Psoas muscle (tissue), 8 donors: ENCODE data around the gene CLEC10A. TPM values are rescaled to one million over a fixed set of nuclear protein-coding genes. Genes with fewer than 3 reads are reported as not detected.

ENCODE experiments used
- ATAC-seq, 4 donors: fragments of 200-7000 bp; cut with Tn5 transposase; one replicate each; pipeline ENCODE4 v1.9.1; 2020; ENCODE audit warnings: moderate library complexity in 3 of 4, mild to moderate bottlenecking in 2 of 4
- DNase-seq, 2 donors: peaks; one replicate each; pipeline ENCODE4 v3.0.0-alpha.2; 2020
- H3K27ac ChIP-seq: fragments of 200-600 bp; one replicate; pipeline ENCODE4 v1.8.0; 2022
- H3K27me3 ChIP-seq, 3 donors: fragments of 200-600 bp in 1 of 3; one replicate each; pipeline versions ENCODE4 v1.6.1 to v1.8.0; 2013 to 2022; ENCODE audit warnings: low read length in 2 of 3, mild to moderate bottlenecking in 2 of 3, moderate library complexity in 1 of 3; ENCODE audit not compliant: insufficient read depth in 3 of 3
- H3K36me3 ChIP-seq, 2 donors: fragments of 200-600 bp in 1 of 2; one replicate each; pipeline versions ENCODE4 v1.6.1 to v1.8.0; 2013 to 2022; ENCODE audit warnings: low read depth in 1 of 2, mild to moderate bottlenecking in 1 of 2, moderate library complexity in 1 of 2; ENCODE audit not compliant: insufficient read depth in 1 of 2
- H3K4me1 ChIP-seq: fragments of 200-600 bp; one replicate; pipeline ENCODE4 v1.8.0; 2022
- H3K4me3 ChIP-seq: fragments of 200-600 bp; one replicate; pipeline ENCODE4 v1.8.0; 2022; ENCODE audit warnings: mild to moderate bottlenecking
- H3K9me3 ChIP-seq: fragments of 200-600 bp; one replicate; pipeline ENCODE4 v1.8.0; 2022
- WGBS, 3 donors: extraction: QIAGEN DNeasy Blood & Tissue Kit; methylation state at CpG; one replicate each; pipeline versions ENCODE4 v1.1.6 to v1.1.7; 2013; 5-methylcytosine and 5-hydroxymethylcytosine counted together
- intact Hi-C, 2 donors: fragments of 100-400 bp; cut with DNase I; formaldehyde crosslinking; loops; one replicate each; pipeline versions ENCODE4 v1.11.0 to v1.14.2; 2022
- polyA plus RNA-seq, 3 donors: library from polyadenylated mRNA; stranded (reverse); fragments of 200-250 nt; gene quantifications; one replicate each; pipeline ENCODE4 v1.2.3, GENCODE V29; 2013
- total RNA-seq, 4 donors: library from RNA; stranded (reverse); fragmentation: NEBNext Ultra II Directional in 2 of 4; extraction: Animal tissue kit (Norgen Biotek cat#: 25700) in 2 of 4; gene quantifications; one replicate each; pipeline versions ENCODE4 v1.2.1 to v1.2.4, GENCODE V29; 2021 to 2023
- TF ChIP-seq, protein P1 (sequence below): fragments of 200-600 bp; IDR thresholded peaks from one replicate; pipeline ENCODE4 v1.8.0; 2022; ENCODE audit warnings: antibody characterized with exemption
- donor health status: healthy with polysubstance abuse.
- donor health status: DM: no; HTN: no; CAD: no; lungs with moderate emphysema.
- donor health status: Bipolar disorder and iron deficiency.
- donor health status: healthy.
- donor health status: DM: yes; HTN: yes; CAD: no.
- donor health status: DM: no; HTN: no; CAD: no.
- donor health status: DM: no; HTN: no; CAD: no.
- donor health status: DM: yes; HTN: yes; CAD: no.

The CLEC10A gene
- total and polyA plus RNA-seq, 7 donors = 0.69 to 4.9 (median 2.0) TPM

DNA sequence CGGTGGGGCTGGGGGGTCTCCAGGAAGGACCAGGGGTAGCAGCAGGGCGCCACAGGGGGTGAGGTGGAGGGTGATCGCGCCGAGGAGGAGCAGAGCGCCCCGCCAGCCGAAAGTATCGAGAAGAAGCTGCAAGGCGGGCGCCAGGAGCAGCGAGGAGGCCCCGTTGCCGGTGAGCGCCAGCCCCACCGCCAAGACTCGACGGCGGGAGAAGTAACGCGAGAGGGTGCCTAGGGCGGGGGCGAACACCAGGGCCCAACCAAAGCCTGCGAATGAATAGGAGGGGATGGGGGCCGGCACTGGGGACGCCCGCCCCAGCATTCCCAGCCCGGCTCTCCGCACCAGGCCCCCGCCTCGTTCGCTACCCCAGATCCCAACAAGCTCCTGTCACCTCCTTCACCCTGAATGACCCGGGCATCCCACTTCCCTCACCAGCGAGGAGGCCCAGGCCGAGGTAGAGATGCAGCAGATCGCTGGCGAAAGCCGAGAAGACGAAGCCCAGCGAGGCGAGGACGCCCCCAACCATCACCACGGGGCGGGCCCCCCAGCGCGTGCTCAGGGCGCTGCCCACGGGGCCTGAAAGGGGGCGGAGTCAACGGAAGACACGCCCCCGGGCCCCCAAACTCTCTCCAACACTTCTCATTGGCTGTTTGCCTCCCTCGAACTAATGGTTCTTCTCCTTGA lies 37.4 kb downstream of the CLEC10A start:
- Histone ChIP-seq H3K4me1 (peaks cover 21% of the 10 kb centered on the region), H3K27me3 (peaks cover 0 to 29% (median 12%) of the 10 kb centered on the region in 3 donors), H3K27ac (no peak overlapping the region), H3K36me3 (no peaks in the 10 kb centered on the region), H3K4me3 (peak overlapping the region; percentile 60), H3K9me3 (no peaks in the 10 kb centered on the region)
- DNase-seq (no peak), ATAC-seq (no peak)
- TF ChIP-seq, protein P1, sequence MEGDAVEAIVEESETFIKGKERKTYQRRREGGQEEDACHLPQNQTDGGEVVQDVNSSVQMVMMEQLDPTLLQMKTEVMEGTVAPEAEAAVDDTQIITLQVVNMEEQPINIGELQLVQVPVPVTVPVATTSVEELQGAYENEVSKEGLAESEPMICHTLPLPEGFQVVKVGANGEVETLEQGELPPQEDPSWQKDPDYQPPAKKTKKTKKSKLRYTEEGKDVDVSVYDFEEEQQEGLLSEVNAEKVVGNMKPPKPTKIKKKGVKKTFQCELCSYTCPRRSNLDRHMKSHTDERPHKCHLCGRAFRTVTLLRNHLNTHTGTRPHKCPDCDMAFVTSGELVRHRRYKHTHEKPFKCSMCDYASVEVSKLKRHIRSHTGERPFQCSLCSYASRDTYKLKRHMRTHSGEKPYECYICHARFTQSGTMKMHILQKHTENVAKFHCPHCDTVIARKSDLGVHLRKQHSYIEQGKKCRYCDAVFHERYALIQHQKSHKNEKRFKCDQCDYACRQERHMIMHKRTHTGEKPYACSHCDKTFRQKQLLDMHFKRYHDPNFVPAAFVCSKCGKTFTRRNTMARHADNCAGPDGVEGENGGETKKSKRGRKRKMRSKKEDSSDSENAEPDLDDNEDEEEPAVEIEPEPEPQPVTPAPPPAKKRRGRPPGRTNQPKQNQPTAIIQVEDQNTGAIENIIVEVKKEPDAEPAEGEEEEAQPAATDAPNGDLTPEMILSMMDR = no peak
- WGBS, 3 donors = 17 to 21% (median 21%) methylated on average over 43 to 53 of the region's 53 CpGs
- intact Hi-C loops = no loop called here

DNA sequence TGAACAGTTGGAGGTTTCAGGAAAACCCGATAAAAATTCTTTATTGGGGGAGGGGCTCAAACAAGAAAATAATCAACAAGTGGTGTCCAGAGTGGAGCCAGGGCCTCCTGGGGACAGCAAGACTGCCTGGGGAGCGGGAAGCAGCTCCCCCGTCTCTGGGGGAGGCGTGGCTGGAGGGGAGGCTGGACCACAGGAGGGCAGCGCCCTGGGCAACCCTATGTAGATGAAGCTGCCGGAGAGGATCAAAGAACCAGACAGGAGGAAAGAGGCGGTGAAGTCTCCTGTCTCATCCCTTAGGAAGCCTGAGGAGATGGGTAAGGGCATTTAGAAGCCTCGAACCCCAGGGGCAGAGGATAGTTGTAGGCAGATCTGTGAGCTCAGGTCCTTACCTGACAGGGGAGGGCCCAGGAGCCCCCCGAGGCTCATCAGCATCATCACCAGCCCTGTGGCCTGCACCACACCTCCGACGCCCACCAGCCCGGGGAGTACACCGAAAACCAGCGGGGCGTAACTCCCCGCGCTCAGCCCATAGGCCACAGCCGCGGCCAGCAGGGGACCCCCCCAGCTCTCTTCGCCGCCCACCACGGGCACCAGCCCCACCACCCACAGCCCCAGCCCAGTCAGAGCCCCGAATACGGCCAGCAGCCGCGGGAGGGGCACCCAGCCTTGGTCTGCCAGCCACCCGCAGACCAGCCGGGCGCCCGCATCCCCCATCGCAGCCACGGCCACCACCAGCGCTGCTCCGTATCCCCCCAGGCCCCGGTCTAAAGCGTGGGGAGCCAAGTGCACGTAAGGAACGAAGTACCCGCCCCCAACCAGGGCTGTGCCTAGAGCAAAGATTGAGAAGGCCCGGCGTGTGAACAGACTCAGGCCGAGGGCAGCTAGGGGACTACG lies 38.2 kb downstream of the CLEC10A start:
- peaks cover 21% of the 10 kb centered on the region for H3K4me1 ChIP-seq
- H3K9me3 ChIP-seq = no peaks in the 10 kb centered on the region
- peaks cover 0 to 29% (median 12%) of the 10 kb centered on the region in 3 donors for H3K27me3 ChIP-seq
- no peak overlapping the region for H3K27ac ChIP-seq
- 38 to 43% (median 42%) methylated on average over 35 to 43 of the region's 43 CpGs for WGBS, 3 donors
- TF ChIP-seq, protein P1 = no peak
- peak overlapping the region; percentile 60 for H3K4me3 ChIP-seq
- no peaks in the 10 kb centered on the region for H3K36me3 ChIP-seq
- ATAC-seq (no peak), DNase-seq (no peak)
- intact Hi-C loops = no loop called here

DNA sequence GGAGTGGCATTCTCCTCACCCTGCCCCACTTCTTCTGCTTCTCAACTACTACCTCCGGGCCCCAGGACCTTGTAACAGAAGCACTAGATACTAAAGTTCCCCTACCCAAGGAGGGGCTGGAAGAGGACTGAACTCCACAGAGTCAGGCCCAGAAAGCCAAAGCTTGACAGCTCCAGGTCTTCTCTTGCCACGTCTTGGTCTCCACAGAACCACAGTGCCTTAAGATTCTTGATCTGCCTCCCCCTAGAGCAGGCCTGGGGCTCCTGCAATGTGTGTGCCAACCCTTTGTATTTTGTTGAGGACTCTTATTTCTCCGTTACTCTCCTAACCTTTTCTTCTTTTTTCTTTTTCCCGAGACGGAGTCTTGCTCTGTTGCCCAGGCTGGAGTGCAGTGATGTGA lies 40.2 kb downstream of the CLEC10A start:
- Histone ChIP-seq H3K4me1 (peaks cover 15% of the 10 kb centered on the region), H3K4me3 (no peak overlapping the region), H3K9me3 (no peaks in the 10 kb centered on the region), H3K36me3 (no peaks in the 10 kb centered on the region), H3K27me3 (peaks cover 0 to 48% (median 18%) of the 10 kb centered on the region in 3 donors), H3K27ac (no peak overlapping the region)
- no peak for ATAC-seq
- 91 to 95% (median 94%) methylated on average over 5 of the region's 5 CpGs for WGBS, 3 donors
- DNase-seq = no peak
- intact Hi-C loops = no loop called here
- TF ChIP-seq, protein P1 = no peak

DNA sequence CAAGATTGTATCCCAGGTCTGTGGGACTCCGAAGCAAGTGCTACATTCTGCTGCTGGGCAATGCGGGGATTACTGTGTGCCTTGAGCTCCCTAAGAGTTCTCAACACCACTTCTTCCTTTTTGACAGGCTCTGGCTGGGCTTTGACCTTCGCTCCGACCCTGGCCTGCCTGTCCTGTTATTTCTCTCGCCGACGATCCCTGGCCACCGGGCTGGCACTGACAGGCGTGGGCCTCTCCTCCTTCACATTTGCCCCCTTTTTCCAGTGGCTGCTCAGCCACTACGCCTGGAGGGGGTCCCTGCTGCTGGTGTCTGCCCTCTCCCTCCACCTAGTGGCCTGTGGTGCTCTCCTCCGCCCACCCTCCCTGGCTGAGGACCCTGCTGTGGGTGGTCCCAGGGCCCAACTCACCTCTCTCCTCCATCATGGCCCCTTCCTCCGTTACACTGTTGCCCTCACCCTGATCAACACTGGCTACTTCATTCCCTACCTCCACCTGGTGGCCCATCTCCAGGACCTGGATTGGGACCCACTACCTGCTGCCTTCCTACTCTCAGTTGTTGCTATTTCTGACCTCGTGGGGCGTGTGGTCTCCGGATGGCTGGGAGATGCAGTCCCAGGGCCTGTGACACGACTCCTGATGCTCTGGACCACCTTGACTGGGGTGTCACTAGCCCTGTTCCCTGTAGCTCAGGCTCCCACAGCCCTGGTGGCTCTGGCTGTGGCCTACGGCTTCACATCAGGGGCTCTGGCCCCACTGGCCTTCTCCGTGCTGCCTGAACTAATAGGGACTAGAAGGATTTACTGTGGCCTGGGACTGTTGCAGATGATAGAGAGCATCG lies 41.8 kb downstream of the CLEC10A start:
- H3K27ac ChIP-seq = no peak overlapping the region
- H3K4me1 ChIP-seq = peaks cover 11% of the 10 kb centered on the region
- intact Hi-C loops = no loop called here
- DNase-seq (no peak), ATAC-seq (no peak)
- H3K27me3 ChIP-seq = peaks cover 0 to 41% (median 14%) of the 10 kb centered on the region in 3 donors
- no peaks in the 10 kb centered on the region for H3K9me3 ChIP-seq
- H3K4me3 ChIP-seq = no peak overlapping the region
- no peaks in the 10 kb centered on the region for H3K36me3 ChIP-seq
- TF ChIP-seq, protein P1 = no peak
- WGBS, 3 donors = 78 to 85% (median 79%) methylated on average over 19 of the region's 19 CpGs
